Measurements from ENCODE around the gene RAP2C.
"Not testable (repeated sequence)": the region's sequence is repeated elsewhere in the genome, so short reads cannot be mapped to it uniquely, and the experiment has no call there.

Gene RAP2C

GRCh38 chrX:132165651-132166050 lies 53.6 kb downstream of the RAP2C start:
- Histone ChIP-seq H4K20me1 (ENCODE audit: control insufficient read depth, insufficient read depth, low read depth, low read length) (no peaks in the 10 kb centered on the region), H3K9me3 (ENCODE audit: control insufficient read depth, insufficient read depth, low read length) (no peaks in the 10 kb centered on the region), H3K36me3 (ENCODE audit: control insufficient read depth, low read length) (no peaks in the 10 kb centered on the region), H3F3A (ENCODE audit: control insufficient read depth, insufficient read depth) (no peaks in the 10 kb centered on the region), H3K4me2 (ENCODE audit: low read length) (no peak overlapping the region), H3K79me2 (ENCODE audit: control insufficient read depth, low read length) (no peaks in the 10 kb centered on the region), H3K27ac (ENCODE audit: low read depth, low read length) (no peak overlapping the region), H3K4me3 (ENCODE audit: low read length) (no peak overlapping the region), H3K27me3 (ENCODE audit: control insufficient read depth, low read length) (no peaks in the 10 kb centered on the region), H3K4me1 (ENCODE audit: control insufficient read depth, low read length) (no peaks in the 10 kb centered on the region), H3K9me2 (replicated peaks; ENCODE audit: control insufficient read depth, low read length) (no peaks in the 10 kb centered on the region)
- no peak for TF ChIP-seq CTCF (IDR thresholded peaks at IDR 0.05; ENCODE audit: low read depth, low read length, poor library complexity, severe bottlenecking)
- TF ChIP-seq EZH2phosphoT487 (IDR thresholded peaks at IDR 0.05; ENCODE audit: borderline replicate concordance, low read length): no peak

GRCh38 chrX:132165005-132165404 lies 54.2 kb downstream of the RAP2C start:
- Histone ChIP-seq H3K4me2 (ENCODE audit: low read length) (no peak overlapping the region), H3K4me3 (ENCODE audit: low read length) (no peak overlapping the region), H3K9me3 (ENCODE audit: control insufficient read depth, insufficient read depth, low read length) (no peaks in the 10 kb centered on the region), H3K79me2 (ENCODE audit: control insufficient read depth, low read length) (no peaks in the 10 kb centered on the region), H3K27ac (ENCODE audit: low read depth, low read length) (no peak overlapping the region), H3K4me1 (ENCODE audit: control insufficient read depth, low read length) (no peaks in the 10 kb centered on the region), H4K20me1 (ENCODE audit: control insufficient read depth, insufficient read depth, low read depth, low read length) (no peaks in the 10 kb centered on the region), H3K36me3 (ENCODE audit: control insufficient read depth, low read length) (no peaks in the 10 kb centered on the region), H3F3A (ENCODE audit: control insufficient read depth, insufficient read depth) (no peaks in the 10 kb centered on the region), H3K9me2 (replicated peaks; ENCODE audit: control insufficient read depth, low read length) (no peaks in the 10 kb centered on the region), H3K27me3 (ENCODE audit: control insufficient read depth, low read length) (no peaks in the 10 kb centered on the region)
- TF ChIP-seq EZH2phosphoT487 (IDR thresholded peaks at IDR 0.05; ENCODE audit: borderline replicate concordance, low read length): no peak

- not testable (repeated sequence) for H3K27ac ChIP-seq (ENCODE audit: low read depth, low read length); H3K79me2 ChIP-seq (ENCODE audit: control insufficient read depth, low read length); H3F3A ChIP-seq (ENCODE audit: control insufficient read depth, insufficient read depth); H3K36me3 ChIP-seq (ENCODE audit: control insufficient read depth, low read length); H3K27me3 ChIP-seq (ENCODE audit: control insufficient read depth, low read length); H3K4me3 ChIP-seq (ENCODE audit: low read length); H3K4me2 ChIP-seq (ENCODE audit: low read length); H3K9me2 ChIP-seq (replicated peaks; ENCODE audit: control insufficient read depth, low read length); H3K9me3 ChIP-seq (ENCODE audit: control insufficient read depth, insufficient read depth, low read length); H3K4me1 ChIP-seq (ENCODE audit: control insufficient read depth, low read length); H4K20me1 ChIP-seq (ENCODE audit: control insufficient read depth, insufficient read depth, low read depth, low read length)
Measured at GRCh38 chrX:132163094-132163493, 56.2 kb downstream of the RAP2C start.

- Histone ChIP-seq H3K79me2 (ENCODE audit: control insufficient read depth, low read length) (no peaks in the 10 kb centered on the region), H3K9me2 (replicated peaks; ENCODE audit: control insufficient read depth, low read length) (no peaks in the 10 kb centered on the region), H3F3A (ENCODE audit: control insufficient read depth, insufficient read depth) (no peaks in the 10 kb centered on the region), H3K36me3 (ENCODE audit: control insufficient read depth, low read length) (no peaks in the 10 kb centered on the region), H3K4me2 (ENCODE audit: low read length) (no peak overlapping the region), H4K20me1 (ENCODE audit: control insufficient read depth, insufficient read depth, low read depth, low read length) (no peaks in the 10 kb centered on the region), H3K27ac (ENCODE audit: low read depth, low read length) (no peak overlapping the region), H3K27me3 (ENCODE audit: control insufficient read depth, low read length) (no peaks in the 10 kb centered on the region), H3K4me3 (ENCODE audit: low read length) (no peak overlapping the region), H3K9me3 (ENCODE audit: control insufficient read depth, insufficient read depth, low read length) (no peaks in the 10 kb centered on the region), H3K4me1 (ENCODE audit: control insufficient read depth, low read length) (no peaks in the 10 kb centered on the region)
- TF ChIP-seq EZH2phosphoT487 (IDR thresholded peaks at IDR 0.05; ENCODE audit: borderline replicate concordance, low read length): no peak
- TF ChIP-seq CTCF (IDR thresholded peaks at IDR 0.05; ENCODE audit: low read depth, low read length, poor library complexity, severe bottlenecking): no peak
Measured at GRCh38 chrX:132153166-132153565, 66.1 kb downstream of the RAP2C start.

Data from DOHH2 (cell line).